ENCODE data around the gene DYRK1B.
"Not testable (repeated sequence)": the region's sequence is repeated elsewhere in the genome, so short reads cannot be mapped to it uniquely, and the experiment has no call there.

Gene DYRK1B

DNA sequence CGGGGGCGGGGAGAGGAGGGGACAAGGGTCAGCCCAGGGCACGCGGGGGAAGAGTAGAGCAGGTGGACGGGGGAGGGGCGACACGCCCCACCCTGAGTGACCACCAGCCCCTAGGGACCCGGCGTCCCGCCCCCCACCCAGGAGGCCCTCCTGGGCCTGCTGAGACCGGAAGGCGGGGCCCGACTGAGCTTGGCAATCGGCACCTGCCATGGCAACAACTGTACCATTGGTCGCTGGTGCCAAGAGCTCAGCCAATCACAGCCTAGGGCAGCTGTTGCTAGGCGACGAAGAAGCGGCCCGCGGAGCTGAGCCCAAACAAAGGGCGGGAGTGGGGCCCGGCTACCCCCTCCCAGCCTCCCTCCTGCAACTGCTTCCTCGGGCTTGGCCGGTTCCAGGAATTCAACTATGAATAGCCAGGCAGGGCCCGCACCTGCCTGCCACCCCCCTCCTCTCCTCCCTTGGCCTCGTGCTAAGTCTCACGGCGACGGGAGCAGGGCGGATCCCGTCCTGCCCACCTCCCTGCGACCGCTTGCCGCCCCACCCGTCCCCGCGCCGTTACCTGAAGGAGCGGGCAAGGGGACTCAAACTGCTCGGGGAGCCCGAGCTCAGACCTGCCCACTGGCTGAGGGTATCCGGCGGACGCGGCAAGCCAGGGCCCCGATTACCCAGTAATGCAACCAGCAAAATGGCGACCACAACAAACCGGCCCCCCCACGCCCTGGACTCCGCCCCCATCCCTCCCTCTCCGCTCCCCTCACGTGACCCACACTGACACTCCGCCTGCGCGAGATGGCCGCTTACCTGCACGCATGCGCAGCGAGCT is at the start of gene DYRK1B:
Gene DYRK1B, minus strand, starts transcription at position 699 of the 823 bp plus-strand sequence. CDS start 2,295 bp downstream, outside the sequence.
- DNase-seq = peak; percentile 95

DNA sequence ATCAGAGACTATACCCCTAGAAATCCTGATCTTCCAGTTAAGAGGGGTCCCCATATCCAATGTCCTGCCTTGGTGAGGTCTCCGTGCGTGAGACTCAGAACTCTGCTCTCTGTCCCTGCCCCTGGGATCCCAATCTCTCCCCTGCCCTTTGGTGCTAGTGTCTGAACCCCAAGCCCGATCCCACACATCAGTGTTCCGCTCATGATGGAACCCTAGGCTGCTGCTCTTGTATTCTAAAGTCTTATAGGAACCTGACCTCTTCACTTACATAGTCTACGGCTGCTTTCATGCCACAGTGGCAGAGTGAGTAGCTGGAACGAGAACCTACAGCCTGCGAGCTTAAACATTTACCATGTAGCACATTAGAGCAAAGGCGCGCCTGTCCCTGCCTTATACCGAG is 48.7 kb upstream of the DYRK1B start:
- not testable (repeated sequence) for DNase-seq

DNA sequence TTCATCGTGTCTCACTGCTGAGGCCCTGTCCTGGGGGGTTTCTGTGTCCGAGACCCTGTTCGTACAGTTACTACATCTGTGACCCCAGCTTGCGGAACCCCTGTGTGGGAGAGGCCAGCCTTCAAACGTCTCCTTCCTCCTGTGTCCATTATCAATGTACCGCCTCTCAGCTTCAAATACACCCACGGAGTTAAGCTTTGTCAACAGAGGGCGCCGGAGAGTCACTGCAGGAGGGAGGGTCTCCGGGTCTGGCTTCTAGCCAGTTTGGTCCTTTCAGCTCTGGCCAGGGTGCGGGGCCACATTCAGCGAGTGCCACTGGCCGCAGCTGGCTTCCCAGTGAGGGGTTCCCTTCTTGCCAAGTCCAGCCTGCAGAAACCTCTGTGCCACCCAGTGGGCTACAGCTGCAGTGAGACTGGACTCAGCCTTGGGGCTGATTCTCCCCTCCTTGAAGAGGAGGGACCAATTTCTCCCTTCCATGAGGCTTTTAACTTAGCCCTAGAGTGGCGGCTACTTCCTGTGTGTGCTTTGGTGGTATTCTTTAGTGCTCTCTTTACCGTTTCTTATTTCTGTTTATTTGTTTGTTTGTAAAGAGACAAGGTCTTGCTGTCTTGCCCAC is 47.6 kb upstream of the DYRK1B start:
- not testable (repeated sequence) for DNase-seq

DNA sequence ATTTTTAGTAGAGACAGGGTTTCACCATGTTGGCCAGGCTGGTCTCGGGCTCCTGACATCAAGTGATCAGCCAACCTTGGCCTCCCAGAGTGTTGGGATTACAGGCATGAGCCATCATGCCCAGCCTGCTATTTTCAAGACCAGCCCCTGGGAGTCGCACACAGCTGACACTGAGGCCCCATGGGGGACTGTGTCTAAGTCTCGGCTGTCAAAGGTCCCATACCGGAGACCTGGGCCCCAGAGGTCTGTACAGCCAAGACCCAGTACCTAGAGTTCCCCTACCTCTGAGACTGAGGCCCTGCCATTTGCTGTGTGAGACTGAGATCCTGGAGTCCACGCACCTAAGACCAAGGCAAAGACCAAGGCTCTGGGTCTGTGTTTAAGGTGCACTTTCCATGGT is 46.3 kb upstream of the DYRK1B start:
- DNase-seq = not testable (repeated sequence)

DNA sequence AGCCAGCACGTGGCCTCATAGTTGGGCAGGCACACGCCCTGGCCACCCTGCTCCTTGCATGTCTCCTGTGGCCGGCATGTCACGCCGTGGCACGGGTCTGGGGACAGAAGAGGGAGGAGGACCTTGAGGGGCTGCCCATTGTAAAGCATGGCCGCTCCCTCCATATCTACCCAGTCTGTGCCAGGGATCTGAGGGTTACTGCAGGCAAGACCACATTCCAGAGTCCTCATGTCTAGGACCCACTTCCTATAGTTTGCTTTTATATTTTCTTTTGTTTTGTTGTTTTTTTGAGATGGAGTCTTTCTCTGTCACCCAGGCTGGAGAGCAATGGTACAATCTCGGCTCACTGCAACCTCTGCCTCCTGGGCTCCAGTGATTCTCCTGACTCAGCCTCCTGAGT is 45.8 kb upstream of the DYRK1B start:
- DNase-seq = not testable (repeated sequence)

DNA sequence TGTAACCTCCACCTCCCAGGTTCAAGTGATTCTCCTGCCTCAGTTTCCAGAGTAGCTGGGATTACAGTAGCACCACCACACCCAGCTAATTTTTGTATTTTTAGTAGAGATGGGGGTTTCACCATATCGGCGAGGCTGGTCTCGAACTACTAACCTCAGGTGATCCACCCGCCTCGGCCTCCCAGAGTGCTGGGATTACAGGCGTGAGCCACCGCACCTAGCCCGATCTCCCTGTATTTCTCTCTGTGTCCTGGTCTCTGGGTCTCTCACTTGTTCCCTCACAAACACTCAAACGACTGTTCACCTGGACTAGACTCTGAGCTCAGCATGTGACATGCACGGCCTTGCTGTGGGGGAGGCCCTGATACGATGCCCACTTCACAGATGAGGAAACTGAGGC is 44.9 kb upstream of the DYRK1B start:
- not testable (repeated sequence) for DNase-seq

DNA sequence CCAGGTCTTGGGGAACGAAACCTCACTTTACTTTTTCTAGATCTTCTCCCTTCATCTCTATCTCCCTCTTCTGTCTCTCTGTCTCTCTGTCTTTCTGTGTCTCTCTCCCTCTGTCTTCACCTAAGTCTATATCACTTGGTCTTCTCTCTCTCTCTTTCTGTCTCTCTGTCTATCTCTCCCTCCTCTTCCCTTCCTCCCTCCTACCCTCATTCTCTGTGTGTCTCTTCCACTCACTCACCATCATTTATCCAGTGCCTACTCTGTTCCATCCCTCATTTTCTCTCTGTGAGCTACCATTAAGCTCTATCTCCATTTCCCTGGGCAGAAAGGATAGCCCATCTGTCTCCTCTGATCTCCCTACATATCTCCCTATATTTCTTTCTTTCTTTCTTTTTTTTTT is 44.4 kb upstream of the DYRK1B start:
- no peak for DNase-seq

DNA sequence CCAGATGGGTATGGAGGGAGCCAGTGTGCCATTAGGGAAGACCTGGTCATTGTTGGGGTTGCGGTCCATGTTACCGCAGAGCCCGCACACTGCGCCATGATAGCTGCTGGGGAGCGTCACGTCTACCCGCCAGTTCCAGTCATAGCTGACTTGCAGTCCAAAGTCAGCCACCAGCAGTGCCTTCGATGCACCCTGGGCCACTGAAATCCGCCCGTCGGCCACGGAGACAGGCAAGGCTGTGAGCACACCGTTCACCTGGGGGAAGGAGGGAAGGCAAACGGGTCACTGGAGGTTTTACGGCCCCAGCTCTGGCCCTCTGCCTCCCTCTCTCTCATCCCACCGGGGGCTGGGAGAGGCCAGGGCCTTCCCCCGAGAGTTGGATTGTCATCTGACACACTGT is 44.0 kb upstream of the DYRK1B start:
- DNase-seq = not testable (repeated sequence)

DNA sequence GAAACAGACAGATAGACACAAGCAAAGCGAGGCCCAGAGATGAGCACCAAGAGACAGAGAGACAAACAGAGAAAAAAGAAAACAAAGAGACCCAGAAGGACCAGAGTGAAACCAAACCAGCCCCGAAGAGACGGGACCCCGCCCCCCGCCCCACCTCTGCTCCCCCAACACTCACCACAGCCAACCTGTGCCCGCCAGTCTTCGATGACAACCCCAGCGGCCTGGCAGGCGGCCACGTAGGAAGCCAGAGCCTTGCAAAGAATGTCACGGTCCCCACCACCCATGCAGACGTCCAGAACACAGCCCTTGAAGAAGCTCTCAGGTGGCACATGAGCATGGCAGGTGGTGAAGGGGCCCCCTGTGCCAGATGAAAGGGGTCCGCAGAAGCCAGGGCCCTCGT is 43.5 kb upstream of the DYRK1B start:
- DNase-seq = not testable (repeated sequence)

DNA sequence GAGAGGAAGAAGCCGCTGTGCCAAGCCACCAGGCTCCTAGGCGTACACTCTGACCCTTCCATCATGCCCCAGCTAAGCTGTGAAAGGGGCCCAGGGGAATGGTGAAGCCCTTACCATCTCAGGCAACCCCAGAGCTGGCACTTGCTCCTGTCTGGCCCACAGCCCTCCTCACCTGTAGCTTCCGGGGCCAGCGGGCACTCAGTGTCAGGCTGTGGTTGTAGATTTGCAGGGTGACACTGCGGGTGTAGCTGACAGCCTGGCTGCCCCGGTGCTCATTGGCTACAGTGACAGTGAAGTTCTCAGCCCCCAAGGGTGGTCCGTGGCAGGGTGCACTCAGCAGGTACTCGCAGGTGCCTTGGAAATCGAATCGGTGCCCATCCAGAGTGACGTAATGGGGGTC is 42.5 kb upstream of the DYRK1B start:
- DNase-seq = not testable (repeated sequence)

DNA sequence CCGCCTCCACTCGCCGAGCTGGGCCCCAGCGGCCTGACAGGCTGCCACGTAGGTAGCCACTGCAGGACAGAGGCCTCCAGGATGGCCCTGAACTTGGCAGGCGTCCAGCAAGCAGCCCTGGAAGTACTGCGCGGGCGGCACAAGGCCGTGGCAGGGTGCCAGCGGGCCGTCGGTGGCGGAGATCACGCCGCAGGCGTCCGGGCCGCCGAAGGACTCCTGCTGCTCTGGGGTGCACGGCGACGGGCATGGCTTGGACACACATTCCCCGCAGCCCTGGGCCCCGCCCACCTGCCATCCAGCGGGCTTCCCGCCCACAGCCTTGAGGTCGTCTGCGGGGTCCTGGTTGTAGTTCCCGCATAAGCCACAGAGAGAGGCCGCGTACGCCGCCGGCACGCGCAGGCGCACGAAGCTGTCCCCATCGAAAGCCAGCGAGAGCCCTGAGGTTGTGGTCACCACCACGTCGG is 41.5 kb upstream of the DYRK1B start:
- DNase-seq = not testable (repeated sequence)

DNA sequence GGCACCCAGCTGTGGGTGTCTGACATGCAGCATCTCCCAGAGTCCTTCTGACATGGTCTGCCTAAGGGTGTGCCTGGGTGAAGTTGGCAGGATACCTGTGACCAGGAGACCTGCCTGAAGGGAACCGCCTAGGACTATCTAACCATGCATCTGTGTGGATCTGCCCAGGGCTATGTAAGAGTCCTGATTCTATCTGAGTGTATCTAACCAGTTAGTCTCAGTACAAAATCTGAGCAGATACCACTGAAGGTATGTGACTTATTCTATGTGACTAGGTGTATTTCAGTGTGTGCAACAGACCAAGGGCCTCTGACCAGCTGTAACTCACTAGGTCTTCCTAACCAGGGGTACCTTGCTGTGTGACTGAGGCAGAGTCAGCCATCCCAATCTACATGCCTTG is 40.4 kb upstream of the DYRK1B start:
- no peak for DNase-seq

DNA sequence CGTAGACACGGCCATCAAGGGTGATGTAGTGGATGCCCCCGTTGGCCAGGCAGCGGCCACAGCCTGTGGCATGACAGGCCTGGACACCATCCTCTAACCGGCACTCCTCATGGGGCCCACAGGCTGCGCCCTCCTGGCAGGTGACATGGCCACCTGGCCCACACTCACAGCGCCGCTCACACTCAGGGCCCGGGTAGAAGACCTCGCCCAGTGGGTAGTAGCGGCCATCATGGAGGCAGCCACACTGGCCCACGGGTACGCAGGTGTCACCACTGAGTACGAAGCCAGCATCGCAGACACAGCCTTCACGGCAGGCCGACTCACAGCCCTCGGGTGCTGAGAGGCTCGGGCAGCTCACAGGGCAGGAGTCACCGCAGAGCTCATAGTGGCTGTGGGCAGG is 39.4 kb upstream of the DYRK1B start:
- DNase-seq = no peak

DNA sequence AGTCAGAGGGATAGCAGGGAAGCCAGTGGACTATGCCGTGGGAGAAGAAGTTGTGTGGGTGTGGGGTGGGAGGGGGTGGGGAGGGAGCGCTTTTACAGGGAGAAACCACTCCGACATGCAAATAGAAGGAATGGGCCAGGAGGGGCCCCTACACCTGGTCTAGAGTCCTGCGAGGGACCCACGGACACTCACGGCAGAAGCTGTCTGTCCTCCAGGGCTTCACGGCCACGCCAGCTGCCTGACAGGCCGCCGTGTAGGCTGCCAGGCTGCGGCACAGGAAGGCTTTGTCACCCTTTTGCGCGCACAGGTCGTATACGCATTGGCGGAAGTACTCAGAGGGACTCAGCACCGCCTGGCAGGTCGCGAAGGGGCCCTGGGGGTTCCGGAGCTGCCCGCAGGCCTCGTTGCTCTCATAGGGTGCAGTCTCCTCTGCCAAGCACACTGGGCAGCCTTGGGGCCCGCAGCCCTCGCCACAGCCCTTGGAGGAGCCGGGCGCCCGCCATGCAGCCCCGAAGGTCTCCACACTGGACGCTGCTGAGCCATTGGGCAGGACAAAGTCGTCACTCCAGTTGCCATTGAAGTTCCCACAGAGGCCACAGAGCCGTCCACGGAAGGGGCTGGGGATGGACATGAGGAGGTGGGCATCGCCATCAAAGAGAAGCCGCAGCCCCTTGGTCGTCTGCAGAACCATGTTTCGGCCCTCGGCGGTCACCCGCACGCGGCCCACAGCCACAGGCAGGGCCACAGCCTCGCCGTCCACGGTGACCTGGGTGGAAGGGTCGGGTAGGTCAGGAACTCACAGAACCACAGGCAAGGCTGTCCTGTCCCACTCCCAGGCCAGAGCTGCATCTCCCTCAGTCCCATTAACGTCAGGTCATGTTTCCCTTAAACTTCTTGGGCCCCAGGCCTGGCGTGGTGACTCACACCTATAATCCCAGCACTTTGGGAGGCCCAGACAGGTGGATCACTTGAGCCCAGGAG is 38.2 kb upstream of the DYRK1B start:
- no peak for DNase-seq

DNA sequence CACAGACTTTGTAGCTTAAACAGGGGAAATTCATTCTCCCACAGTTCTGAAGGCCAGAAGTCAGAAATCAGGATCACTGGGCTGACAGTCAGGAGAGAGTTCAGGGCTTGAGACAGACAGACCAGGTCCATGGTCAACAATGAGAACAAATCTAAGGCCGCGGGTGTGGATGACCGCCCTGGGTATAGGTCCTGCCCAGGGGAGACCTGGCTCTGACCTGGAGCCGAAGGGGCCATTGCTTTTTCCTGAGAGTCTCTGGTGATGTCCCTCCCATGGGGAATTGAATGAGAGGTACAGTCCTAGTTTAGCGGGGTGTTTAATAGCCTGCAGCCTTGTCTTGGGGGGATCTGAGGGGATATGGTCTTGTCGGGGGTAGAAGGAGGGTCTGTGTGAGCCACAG is 37.4 kb upstream of the DYRK1B start:
- DNase-seq = no peak

DNA sequence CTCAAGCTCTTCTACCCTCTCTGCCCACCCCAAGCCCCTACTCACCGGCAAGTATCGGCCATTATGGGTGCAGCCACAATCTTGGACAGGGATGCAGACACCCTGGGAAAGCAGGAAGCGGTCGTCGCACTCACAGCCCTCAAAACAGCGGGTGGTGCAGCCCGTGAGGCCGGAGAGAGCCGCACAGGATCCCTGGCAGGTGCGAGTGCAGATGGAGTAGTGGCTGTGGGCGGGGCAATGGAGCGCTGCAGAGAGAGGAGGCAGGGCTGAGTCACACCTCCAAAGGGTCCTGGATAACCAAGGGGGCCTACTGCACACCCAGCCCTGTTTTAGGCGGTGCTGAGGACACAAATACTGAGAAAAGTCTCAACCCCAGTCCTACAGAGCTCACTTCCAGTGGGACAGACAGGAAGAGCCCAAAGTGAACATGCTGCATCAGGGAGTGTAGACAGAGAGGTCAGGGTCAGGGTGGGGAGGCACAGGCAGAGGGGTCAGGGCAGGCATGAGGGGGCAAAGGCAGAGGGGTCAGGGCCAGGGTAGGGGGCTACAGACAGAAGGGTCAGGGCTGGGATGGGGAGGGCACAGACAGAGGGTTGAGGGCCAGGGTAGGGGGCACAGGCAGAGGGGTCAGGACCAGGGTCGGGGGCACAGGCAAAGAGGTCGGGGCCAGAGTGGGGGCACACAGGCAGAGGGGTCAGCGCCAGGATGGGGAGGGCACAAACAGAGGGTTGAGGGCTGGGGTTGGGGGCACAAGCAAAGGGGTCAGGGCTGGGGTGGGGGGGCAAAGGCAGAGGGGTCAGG is 36.4 kb upstream of the DYRK1B start:
- peak; percentile 86 for DNase-seq

DNA sequence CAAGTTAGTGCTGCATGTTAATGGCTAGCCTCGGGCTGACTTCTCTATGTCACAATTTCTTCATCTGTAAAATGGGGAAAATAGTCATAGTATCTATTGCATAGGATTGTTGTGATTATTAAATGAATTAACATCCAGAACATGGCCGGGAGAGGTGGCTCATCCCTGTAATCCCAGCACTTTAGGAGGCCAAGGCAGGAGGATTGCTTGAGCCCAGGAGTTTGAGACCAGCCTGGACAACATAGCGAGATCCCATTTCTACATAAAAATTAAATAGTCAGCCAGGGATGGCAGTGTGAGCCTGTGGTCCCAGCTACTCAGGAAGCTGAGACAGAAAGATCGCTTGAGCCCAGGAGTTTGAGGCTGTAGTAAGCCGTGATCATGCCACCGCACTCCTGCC is 34.0 kb upstream of the DYRK1B start:
- no peak for DNase-seq

DNA sequence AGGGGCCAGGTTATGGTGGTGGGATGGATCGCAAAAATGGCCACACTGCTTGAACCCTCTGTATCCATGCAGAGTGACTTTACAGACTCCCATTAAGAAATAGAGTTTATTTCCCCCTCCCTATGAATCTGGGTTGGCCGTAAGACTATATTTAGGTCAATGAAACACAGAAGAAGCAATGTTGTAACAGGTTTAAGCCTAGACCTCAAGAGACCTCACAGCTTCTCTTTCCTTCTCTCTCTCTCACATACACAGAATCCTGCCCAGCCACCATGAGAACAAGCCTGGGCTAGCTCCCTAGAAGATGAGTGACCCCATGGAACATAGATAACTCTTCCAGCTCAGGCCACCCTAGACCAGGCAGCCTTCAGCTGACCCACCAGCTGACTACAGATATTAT is 33.2 kb upstream of the DYRK1B start:
- no peak for DNase-seq

DNA sequence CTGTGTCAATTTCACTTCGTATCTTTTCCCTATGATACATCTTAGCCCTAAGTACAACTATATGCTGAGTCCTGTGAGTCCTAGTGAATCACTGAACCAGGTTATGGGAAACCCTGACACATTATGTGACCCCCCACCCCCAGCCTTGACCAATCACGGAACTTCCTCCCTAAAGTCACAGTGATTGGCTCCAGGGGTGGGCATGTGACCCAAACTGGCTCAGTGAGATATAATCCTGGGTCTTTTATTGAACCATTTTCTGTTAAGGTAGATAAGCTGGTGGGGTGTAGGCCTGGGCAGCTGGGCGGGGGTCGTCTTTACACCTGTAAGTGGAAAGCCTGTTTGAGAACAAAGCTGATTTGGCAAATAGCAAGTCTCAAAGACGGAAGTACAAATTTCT is 32.0 kb upstream of the DYRK1B start:
- no peak for DNase-seq

DNA sequence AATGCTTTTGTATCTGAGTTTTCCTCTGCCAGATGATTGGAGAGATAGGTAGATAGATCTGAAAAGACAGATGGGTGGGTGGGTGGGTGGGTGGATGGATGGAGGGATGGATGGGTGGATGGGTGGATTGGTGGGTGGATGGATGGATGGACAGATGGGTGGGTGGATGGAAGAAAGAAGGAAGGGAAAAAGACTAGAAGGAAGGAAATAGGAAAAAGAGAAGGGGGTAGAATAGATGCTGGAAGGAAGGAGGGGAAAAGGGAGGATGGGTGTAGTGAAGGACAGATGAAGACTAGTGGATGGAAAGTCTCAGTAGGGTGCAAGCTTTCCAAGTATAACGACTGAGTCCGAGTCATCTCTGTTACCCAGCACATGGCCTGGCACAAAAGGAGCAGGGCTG is 31.2 kb upstream of the DYRK1B start:
- no peak for DNase-seq

DNA sequence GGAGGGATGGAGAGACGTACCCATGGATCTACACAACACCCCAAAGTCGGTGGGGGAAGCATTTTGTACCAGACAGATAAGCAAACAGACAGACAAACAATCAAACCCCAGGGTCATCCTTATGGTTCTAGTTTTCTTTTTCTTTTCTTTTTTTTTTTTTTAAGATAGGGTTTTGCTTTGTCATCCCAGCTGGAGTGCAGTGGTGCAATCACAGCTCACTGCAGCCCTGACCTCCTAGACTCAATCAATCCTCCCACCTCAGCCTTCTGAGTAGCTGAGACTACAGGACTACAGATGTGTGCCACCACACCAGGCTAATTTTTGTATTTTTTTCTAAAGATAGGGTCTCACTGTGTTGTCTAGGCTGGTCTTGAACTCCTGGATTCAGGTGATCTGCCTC is 30.2 kb upstream of the DYRK1B start:
- DNase-seq = no peak

DNA sequence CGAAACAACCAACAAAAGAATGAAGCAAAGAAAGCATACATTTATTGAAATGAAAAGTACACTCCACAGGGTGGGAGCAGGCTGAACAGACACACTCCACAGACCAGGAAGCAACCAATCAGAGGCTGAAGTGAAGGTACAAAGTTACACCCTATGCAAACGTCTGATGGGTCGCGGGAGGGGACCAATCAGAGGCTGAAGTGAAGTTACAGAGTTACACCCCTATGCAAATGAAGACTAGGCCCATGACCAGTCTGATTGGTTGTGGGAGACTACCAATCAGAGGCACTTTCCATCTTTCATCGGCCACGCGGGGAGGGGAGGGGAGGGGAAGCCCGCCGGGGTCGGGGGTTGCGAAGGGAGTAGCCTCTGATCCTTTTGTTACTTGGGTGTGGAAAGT is 24.6 kb upstream of the DYRK1B start:
- DNase-seq = no peak

All from NCI-H510A treated with DMSO at 0.1 percent for 48 hours (cell line).